Urothelium cell line (cell line): Measurements from ENCODE around the gene MLXIP.
A peak's percentile ranks its signal among the peaks of the same experiment; 100 is the strongest.

Source experiments
- DNase-seq: peaks from one replicate; pipeline ENCODE4 v3.0.0; 2011; ENCODE audit warnings: low spot score, mixed read lengths
- FAIRE-seq: peaks from 2 replicates; lab custom pipeline; 2011; peaks lifted over from hg19 to GRCh38; lab: Jason Lieb, UNC

The MLXIP gene

GRCh38 chr12:122141911-122142725 lies 63.6 kb downstream of the MLXIP start:
- DNase-seq = no peak
- peak; percentile 13 for FAIRE-seq

DNA sequence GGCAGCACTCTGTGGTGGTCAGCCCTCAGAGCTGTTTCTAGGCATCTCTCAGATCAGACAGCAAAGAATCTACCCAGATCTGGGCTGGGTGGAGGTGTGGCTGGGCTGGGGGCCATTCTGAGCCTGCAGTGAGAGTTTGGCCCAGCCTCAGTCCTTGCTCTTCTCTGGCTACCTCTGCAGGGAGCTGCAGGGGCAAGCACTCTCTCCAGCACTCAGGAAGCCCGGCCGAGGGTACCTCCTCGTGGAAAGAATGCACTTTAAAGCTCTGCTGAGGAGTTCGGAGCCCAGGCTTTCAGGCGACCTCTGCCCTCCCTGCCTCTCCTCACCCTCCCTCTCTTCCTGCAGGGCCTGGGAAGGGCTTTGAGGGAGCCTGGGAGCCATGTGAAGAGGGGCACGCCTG lies 64.3 kb downstream of the MLXIP start:
- FAIRE-seq (no peak), DNase-seq (no peak)

DNA sequence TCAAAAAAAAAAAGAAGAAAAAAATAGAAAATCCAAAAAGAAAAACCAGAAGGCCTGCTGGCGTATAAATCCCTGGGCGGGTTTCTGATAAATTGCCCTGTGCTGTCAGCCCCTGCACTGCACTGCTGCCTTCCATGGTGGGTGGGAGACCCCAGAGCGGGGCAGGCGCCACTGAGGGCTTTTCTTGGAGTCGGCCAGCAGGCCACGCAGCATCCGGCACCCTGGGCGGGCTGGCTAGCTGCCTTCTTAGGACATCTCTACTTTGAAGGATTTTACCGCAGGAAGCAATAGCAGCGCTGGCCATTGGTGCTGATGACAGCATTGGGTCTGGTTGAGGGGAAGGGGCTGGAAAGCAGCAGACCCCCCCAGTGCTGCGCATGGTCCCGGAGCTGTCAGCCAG lies 66.3 kb downstream of the MLXIP start:
- FAIRE-seq = no peak
- no peak for DNase-seq

- FAIRE-seq (no peak), DNase-seq (no peak)
Measured at GRCh38 chr12:122145505-122146330, 67.2 kb downstream of the MLXIP start.

- no peak for FAIRE-seq
- DNase-seq = no peak
Measured at GRCh38 chr12:122147514-122148290, 69.1 kb downstream of the MLXIP start.

GRCh38 chr12:122148657-122149056 lies 70.1 kb downstream of the MLXIP start:
- DNase-seq (no peak), FAIRE-seq (no peak)

- FAIRE-seq (no peak), DNase-seq (no peak)
Measured at GRCh38 chr12:122150127-122150681, 71.6 kb downstream of the MLXIP start.

GRCh38 chr12:122152754-122153153 lies 74.2 kb downstream of the MLXIP start:
- DNase-seq (no peak), FAIRE-seq (no peak)

- no peak for DNase-seq
- no peak for FAIRE-seq
Measured at GRCh38 chr12:122155705-122156104, 77.1 kb downstream of the MLXIP start.

- FAIRE-seq = no peak
- no peak for DNase-seq
Measured at GRCh38 chr12:122158700-122159285, 80.2 kb downstream of the MLXIP start.

- FAIRE-seq (no peak), DNase-seq (no peak)
Measured at GRCh38 chr12:122159882-122160281, 81.3 kb downstream of the MLXIP start.

- FAIRE-seq (no peak), DNase-seq (no peak)
Measured at GRCh38 chr12:122160761-122161160, 82.2 kb downstream of the MLXIP start.

GRCh38 chr12:122161682-122162081 lies 83.1 kb downstream of the MLXIP start:
- DNase-seq (no peak), FAIRE-seq (no peak)

DNA sequence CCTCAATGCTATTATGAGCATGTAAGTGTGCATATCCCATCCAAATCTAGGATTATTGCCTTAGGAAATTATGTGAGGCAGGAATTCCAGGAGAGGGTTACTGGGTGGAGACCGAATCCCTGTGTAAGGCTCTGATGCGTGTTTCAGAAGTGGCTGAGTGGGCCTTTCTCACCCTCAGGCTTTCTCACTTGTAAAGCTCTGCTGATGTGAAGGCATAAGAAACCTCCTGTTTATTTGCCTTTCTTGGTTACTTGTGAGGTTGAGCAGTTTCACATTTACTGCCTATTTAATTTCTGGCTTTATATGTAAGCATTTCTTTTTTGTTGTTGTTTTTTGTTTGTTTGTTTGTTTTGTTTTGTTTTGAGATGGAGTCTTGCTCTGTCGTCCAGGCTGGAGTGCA lies 84.4 kb downstream of the MLXIP start:
- no peak for DNase-seq
- FAIRE-seq = no peak

DNA sequence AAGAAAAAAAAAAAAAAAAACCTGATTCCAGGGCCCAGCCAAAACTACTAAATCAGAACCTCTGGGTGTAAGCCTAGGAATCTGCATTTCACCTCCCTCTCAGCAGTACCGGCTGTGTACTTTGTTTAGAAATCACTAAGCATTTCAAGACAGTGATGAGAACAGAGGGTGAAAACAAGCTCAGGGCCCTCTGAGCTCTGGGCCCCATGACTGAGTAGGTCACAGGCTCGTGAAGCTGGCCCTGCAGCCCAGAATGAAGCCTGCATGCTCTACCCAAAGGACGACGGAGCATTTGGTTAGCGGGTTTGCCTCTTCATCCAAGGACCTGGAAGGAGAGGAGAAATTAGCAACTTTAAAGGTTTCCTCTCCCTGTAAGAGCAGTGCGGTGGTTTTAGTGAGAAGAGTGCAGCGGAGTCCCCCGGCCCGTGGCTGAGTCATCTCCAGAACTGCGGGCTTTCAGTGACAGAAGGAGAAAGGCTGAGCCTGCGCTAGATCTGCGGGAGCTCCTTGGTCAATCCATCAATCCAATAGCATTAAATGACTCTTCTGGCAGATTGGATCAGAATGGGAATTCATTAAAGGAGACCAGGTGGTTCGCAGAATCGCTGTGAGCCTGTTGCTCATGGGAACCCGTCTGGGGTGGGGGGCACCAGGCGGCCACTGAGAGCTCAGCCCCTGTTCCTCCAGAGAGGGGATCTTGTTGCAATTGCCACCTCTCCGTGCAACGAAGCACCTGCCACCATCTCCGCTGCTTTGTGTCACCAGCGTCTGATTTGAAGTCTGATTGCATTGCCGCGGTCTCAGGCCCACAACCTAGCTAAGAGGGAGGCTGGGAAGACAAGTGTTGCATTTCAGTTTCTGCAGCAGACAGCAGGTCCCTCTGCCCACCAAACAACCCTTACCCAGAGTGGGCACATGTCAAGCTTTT lies 88.1 kb downstream of the MLXIP start:
- FAIRE-seq = no peak
- DNase-seq = no peak

DNA sequence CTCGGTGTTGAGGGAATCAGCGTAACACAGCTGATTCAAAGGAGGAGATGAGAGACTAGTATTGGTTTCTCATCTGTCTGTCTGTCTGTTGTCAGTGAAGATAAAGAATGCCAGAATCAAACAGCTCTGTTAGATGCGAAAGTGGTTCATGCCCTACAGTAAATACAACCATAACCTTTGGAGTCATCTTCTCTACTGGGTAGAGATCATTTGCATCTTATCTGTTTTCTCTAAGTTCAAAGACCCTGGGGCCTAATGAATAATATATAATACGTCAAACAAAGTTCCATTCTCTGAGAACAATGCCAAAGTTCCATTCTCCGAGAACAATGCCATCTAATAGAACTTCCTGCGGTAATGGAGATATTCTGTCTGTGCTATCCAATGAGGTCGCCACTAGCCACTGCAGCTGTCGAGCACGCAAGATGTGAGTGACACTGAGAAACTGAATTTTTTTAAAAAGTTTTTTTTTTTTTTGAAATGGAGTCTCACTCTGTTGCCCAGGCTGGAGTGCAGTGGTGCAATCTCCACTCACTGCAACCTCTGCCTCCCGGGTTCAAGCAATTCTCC lies 88.9 kb downstream of the MLXIP start:
- FAIRE-seq = no peak
- no peak for DNase-seq

DNA sequence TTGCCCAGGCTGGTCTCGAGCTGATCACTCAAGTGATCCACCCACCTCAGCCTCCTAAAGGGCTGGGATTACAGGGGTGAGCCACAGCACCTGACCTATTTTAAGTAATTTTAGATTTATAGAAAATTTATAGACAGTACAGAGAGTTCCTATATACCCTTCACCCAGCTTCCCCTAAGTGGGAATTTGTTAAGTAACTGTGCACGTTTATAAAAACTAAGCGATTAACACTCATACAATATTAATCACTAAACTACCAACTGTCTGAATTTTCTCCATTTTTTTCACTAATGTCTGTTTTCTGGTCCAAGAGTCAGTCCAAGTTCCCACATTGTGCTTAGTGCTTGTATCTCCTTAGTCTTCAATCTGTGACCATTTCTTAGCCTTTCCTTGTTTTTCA lies 89.9 kb downstream of the MLXIP start:
- DNase-seq (no peak), FAIRE-seq (no peak)

DNA sequence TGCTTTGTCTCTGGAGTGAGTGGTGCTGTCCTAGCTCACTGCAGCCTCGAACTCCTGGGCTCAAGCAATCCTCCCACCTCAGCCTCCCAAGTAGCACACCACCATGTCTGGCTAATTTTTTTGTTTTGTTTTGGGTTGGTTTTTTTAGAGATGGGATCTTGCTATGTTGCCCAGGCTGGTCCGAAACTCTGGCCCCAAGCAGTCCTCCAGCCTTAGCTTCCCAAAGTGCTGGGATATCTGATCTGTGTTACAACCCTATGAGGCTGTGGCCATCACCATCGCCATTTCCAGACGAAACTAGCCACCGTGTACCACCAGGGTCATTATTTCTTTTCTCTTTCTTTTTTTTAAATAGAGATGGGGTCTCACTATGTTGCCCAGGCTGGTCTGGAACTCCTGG lies 92.8 kb downstream of the MLXIP start:
- FAIRE-seq (no peak), DNase-seq (no peak)

- FAIRE-seq (no peak), DNase-seq (no peak)
Measured at GRCh38 chr12:122172262-122172939, 93.8 kb downstream of the MLXIP start.
